ENCODE results near the gene SLC25A45. TPM values are rescaled to one million over a fixed set of nuclear protein-coding genes. Genes with fewer than 3 reads are reported as not detected.

The SLC25A45 gene
- total and polyA plus RNA-seq, 2 experiments from 2014 or later = 0.10 to 0.74 TPM

- no peak for TF ChIP-seq ZNF462 (CRISPR knock-in tag; IDR thresholded peaks at IDR 0.05)
- no peak for TF ChIP-seq POLR2AphosphoS5 (IDR thresholded peaks at IDR 0.05; ENCODE audit: low read depth)
- no peak for TF ChIP-seq EZH2 (IDR thresholded peaks at IDR 0.05; ENCODE audit: low read depth, unreplicated experiment)
These were observed 43.8 kb upstream of the SLC25A45 start (continued) for GRCh38 chr11:65425971-65426838.

- peak overlapping the region; percentile 73 for H3K4me3 Mint-ChIP-seq
- peak overlapping the region; percentile 98 for H3K4me2 ChIP-seq
- DNase-seq (ENCODE audit: low spot score) (peak; percentile 58), ATAC-seq (no peak)
- no peak overlapping the region for H3K27ac ChIP-seq (ENCODE audit: low read depth)
- H3K4me1 ChIP-seq (ENCODE audit: insufficient read depth) = peaks cover 81% of the 10 kb centered on the region
- peak overlapping the region; percentile 37; the same call in 1 of the 2 replicates for H3K4me3 ChIP-seq
- peaks cover 18% of the 10 kb centered on the region for H3K27me3 Mint-ChIP-seq (ENCODE audit: insufficient read depth, low read depth, poor library complexity)
- no peak overlapping the region for H2AFZ ChIP-seq
- no peaks in the 10 kb centered on the region for H3K36me3 Mint-ChIP-seq (ENCODE audit: low read depth)
- H3K27me3 ChIP-seq (ENCODE audit: insufficient read depth) = no peaks in the 10 kb centered on the region
- H3K4me1 Mint-ChIP-seq = peaks cover 83% of the 10 kb centered on the region
- no peak overlapping the region for H3K27ac Mint-ChIP-seq
- peaks cover 19% of the 10 kb centered on the region for H3F3A ChIP-seq (replicated peaks; ENCODE audit: low read depth)
- no peaks in the 10 kb centered on the region for H3K36me3 ChIP-seq (ENCODE audit: insufficient read depth)
- H3K9me2 ChIP-seq (ENCODE audit: insufficient read depth) = no peaks in the 10 kb centered on the region
- no peaks in the 10 kb centered on the region; the same call in 2 of the 3 replicates for H3K9me3 Mint-ChIP-seq
- no peaks in the 10 kb centered on the region for H4K20me1 ChIP-seq (replicated peaks; ENCODE audit: insufficient read depth)
- H3K79me2 ChIP-seq (replicated peaks; ENCODE audit: insufficient read depth) = peaks cover 33% of the 10 kb centered on the region
- TF ChIP-seq CTCF (conservative IDR thresholded peaks at IDR 0.05; ENCODE audit: low read depth in 2 of 2) = 0 out of 4 replicates have a peak, but pooled peaks of 1 of the 2 experiments have one; percentile 13
These were observed 42.9 kb upstream of the SLC25A45 start for GRCh38 chr11:65425105-65425970.

Data from GM23338 (cell line).